GM10266 (cell line): Measurements from ENCODE around the gene UGT8.

ENCODE experiments used
- DNase-seq: peaks from one replicate; pipeline ENCODE4 v3.0.0; 2012; ENCODE audit errors: extremely low spot score
- CTCF ChIP-seq: IDR thresholded peaks from 2 replicates; pipeline ENCODE4 v1.5.1; 2012; ENCODE audit warnings: mild to moderate bottlenecking, low read depth; ENCODE audit not compliant: control insufficient read depth, insufficient read depth; ENCODE audit errors: missing control alignments

The UGT8 gene

GRCh38 chr4:114649908-114650307 lies 51.3 kb downstream of the UGT8 start:
- DNase-seq: no peak
- no peak for TF ChIP-seq CTCF

- TF ChIP-seq CTCF: no peak
- DNase-seq: no peak
These were observed 55.1 kb downstream of the UGT8 start for GRCh38 chr4:114653675-114654074.

GRCh38 chr4:114654592-114654991 lies 56.0 kb downstream of the UGT8 start:
- DNase-seq: no peak
- TF ChIP-seq CTCF: no peak

GRCh38 chr4:114658179-114658578 lies 59.6 kb downstream of the UGT8 start:
- TF ChIP-seq CTCF: no peak
- DNase-seq: no peak

GRCh38 chr4:114658776-114659175 lies 60.2 kb downstream of the UGT8 start:
- DNase-seq: no peak
- TF ChIP-seq CTCF: no peak

GRCh38 chr4:114659386-114660008 lies 60.9 kb downstream of the UGT8 start:
- TF ChIP-seq CTCF: peak; percentile 91
- DNase-seq: peak; percentile 54

- DNase-seq: no peak
These were observed 64.5 kb downstream of the UGT8 start for GRCh38 chr4:114663083-114663482.

More at GRCh38 chr4:114663083-114663482, 64.5 kb downstream of the UGT8 start:
- no peak for TF ChIP-seq CTCF
